GM19193 (cell line): ENCODE data around the gene RPH3AL.

Experiments used
- POLR2A ChIP-seq: IDR thresholded peaks from 4 replicates; pipeline ENCODE4 v1.6.1; 2011; ENCODE audit not compliant: insufficient read depth, insufficient read length; ENCODE audit errors: extremely low read depth

The RPH3AL gene

DNA sequence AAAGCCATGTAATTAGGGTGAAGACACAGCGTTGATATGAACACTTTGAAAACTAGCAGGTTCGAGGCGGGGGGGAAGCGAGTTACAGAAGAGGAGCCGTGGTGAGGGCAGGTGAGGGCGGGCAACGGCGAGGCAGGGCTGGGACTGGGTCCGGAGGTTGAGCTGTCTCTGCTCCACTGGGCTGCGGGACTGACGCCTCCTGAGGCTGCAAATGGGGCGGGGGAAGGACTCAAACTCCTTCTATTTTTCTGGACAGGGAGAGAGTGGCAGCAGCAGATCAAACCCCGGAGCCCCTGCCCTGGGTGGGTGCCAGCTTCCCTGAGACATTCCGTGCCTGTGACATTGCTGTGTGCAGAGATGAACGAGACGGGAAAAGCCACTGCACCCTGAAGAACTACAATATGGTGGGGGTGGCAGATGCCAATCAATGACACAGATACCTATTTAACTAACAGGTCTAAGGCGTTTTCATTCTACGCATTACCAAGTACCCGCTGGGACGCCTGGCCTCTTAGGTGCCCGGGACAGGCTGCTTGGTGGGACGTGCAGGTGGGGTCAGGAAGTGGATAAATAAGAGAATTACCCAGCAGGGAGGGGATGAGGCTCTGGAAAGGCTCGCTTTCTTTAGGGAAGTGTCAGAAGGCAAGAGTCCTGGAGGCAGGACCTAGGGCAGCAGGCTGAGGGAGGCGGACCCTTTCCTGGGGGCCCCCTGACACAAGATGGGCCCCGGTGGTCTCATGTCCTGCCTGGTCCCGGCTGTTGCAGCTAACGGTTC, 30.4 kb downstream of the RPH3AL start:
- TF ChIP-seq POLR2A = no peak

DNA sequence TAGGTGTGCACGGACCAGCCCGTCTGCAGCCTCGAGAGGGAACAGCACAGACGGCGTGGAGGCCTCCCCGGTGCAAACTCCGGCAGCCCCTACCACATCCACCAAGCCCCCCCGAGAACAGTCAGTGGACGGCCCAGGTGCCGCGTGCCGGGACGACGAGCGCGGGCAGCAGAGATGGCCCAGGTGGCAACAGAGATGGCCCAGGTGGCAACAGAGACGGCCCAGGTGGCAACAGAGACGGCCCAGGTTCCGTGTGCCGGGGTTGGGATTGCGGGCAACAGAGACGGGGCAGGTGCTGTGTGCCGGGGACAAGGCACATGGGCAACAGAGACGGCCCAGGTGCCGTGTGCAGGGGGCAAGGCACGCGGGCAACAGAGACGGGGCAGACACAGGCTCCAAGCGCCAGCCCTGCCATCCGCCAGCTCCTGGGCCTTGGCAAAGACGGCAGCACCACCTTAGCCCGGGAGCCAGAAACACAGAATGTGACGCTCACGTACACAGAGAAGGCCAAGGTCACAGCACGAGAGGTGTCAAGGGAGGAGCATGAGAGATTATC, 31.1 kb downstream of the RPH3AL start:
- TF ChIP-seq POLR2A = no peak

GRCh38 chr17:320809-321385, 31.7 kb downstream of the RPH3AL start:
- TF ChIP-seq POLR2A = no peak

DNA sequence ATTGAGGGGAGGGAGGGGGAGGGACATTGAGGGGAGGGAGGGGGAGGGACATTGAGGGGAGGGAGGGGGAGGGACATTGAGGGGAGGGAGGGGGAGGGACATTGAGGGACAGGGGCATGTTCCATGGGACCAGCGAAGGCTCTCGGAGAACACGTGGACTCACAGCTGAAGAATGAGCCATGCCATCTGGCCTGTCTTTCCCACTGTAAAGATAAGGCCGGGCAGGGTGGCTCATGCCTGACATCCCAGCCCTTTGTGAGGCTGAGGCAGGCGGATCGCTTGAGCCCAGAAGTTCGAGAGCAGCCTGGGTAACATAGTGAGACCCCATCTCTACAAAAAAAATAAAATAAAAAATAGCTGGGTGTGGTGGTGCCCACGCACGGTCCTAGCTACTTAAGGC, 32.5 kb downstream of the RPH3AL start:
- no peak for TF ChIP-seq POLR2A

- no peak for TF ChIP-seq POLR2A
These were observed 33.3 kb downstream of the RPH3AL start for GRCh38 chr17:319266-319665.

- no peak for TF ChIP-seq POLR2A
These were observed 38.5 kb downstream of the RPH3AL start for GRCh38 chr17:313911-314613.

DNA sequence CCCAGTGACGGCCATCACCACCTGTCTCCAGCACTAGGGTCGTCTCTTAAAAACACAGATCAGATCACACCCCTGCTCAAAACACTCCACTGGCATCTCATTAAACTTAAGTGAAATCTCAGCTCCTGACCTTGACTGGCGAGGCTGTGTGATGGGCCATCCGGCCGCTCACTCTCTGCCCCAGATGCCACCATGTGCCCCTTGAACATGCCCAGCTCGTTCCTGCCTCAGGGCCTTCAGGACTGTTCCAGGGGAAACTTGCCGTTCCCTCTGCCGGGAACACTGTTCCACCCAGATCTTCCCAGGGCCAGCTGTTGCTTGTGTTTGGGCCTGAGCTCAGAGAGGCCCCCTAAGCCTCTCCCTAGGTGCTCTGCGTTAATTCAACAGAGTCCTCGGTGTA, 39.4 kb downstream of the RPH3AL start:
- TF ChIP-seq POLR2A = no peak

- TF ChIP-seq POLR2A = no peak
These were observed 40.0 kb downstream of the RPH3AL start for GRCh38 chr17:312476-313148.

- TF ChIP-seq POLR2A = no peak
These were observed 41.4 kb downstream of the RPH3AL start for GRCh38 chr17:311119-311782.

GRCh38 chr17:310111-311010, 42.2 kb downstream of the RPH3AL start:
- TF ChIP-seq POLR2A = no peak

GRCh38 chr17:309361-309888, 43.2 kb downstream of the RPH3AL start:
- no peak for TF ChIP-seq POLR2A

DNA sequence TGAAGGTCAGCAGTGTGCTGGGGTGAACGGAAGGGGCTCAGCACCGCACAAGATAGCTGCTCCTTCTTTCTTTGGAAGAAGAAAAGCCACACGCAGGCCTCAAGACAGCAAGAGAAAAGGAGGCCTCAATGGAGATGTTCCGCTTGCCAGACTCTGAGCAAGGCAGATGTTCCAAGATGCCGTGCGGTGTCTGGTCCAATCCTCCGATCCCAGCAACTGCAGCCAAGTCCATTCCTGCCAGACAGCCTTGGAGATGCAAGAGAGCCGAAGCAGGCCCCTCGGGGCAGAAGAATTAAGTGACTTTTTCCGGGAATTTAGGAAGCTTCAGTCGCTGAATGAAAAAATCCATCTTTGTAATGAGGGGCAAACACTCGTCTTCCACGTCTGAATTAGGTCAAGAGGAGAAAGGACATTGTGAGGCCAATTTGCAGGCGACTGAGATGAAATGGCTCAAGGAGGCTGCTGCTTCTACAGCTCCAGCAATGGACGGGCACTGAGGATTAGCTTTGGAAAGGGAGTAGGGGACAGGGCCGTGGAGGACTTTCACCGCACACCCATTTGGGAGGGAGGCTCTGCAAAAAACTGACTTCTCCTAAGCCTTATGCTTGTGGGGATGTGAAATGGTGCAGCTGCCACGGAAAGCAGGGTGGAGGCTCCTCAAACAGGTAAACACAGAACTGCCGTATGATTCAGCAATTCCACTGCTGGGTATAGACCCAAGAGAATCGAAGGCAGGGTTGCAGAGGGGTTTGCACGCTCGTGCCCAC, 44.7 kb downstream of the RPH3AL start:
- no peak for TF ChIP-seq POLR2A

DNA sequence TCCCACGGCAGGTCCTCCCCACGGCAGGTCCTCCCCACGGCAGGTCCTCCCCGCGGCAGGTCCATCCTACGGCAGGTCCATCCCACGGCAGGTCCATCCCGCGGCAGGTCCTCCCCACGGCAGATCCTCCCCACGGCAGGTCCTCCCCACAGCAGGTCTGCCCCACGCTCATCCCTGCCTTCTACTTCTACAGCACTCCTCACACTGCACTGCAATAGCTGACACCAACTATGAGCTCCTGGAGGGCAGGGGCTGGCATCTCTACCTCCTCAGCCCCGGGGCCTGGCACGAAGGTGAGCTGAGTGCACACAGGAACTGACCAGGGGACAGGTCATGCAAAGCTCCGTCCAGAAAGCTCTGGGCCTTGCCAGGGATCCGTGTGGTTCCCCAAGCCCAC, 45.3 kb downstream of the RPH3AL start:
- no peak for TF ChIP-seq POLR2A
